Smooth muscle cell (in vitro differentiated cells): ENCODE results near the gene LIN7A. TPM values are rescaled to one million over a fixed set of nuclear protein-coding genes. Genes with fewer than 3 reads are reported as not detected.

Experiments used
- DNase-seq: peaks from one replicate; lab custom pipeline; 2025; ENCODE audit not compliant: unreplicated experiment; lab: John Stamatoyannopoulos, UW
- H2AFZ ChIP-seq: fragments of 200-600 bp; sonication (generic); 2 replicates; pipeline ENCODE4 v1.6.0; 2016; ENCODE audit warnings: antibody characterized with exemption, low read depth, mild to moderate bottlenecking
- H3F3A ChIP-seq: fragments of 200-600 bp; sonication (generic); 2 replicates; pipeline ENCODE4 v1.6.0; 2017; ENCODE audit warnings: antibody characterized with exemption, low read depth
- H3K27ac ChIP-seq: fragments of 200-600 bp; sonication (generic); 2 replicates; pipeline ENCODE4 v1.5.1; 2016; ENCODE audit warnings: low read depth, mild to moderate bottlenecking
- H3K27me3 ChIP-seq: fragments of 200-600 bp; sonication (generic); 2 replicates; pipeline ENCODE4 v1.6.1; 2016; ENCODE audit warnings: low read depth, mild to moderate bottlenecking
- H3K36me3 ChIP-seq: fragments of 200-600 bp; sonication (generic); 2 replicates; pipeline ENCODE4 v1.5.1; 2016; ENCODE audit warnings: low read depth
- H3K4me1 ChIP-seq: fragments of 200-600 bp; sonication (generic); 2 replicates; pipeline ENCODE4 v1.5.1; 2016; ENCODE audit warnings: low read depth
- H3K4me2 ChIP-seq: fragments of 200-600 bp; sonication (generic); 2 replicates; pipeline ENCODE4 v1.6.0; 2016; ENCODE audit warnings: mild to moderate bottlenecking
- H3K4me3 ChIP-seq: fragments of 200-600 bp; sonication (generic); 2 replicates; pipeline ENCODE4 v1.5.1; 2016; ENCODE audit warnings: mild to moderate bottlenecking
- H3K79me2 ChIP-seq: fragments of 200-600 bp; sonication (generic); 2 replicates; pipeline ENCODE4 v1.6.0; 2016; ENCODE audit warnings: low read depth, mild to moderate bottlenecking
- H3K9ac ChIP-seq: fragments of 200-600 bp; sonication (generic); 2 replicates; pipeline ENCODE4 v1.6.0; 2016; ENCODE audit warnings: low read depth
- H3K9me3 ChIP-seq: fragments of 200-600 bp; sonication (generic); replicated peaks from 2 replicates; pipeline ENCODE4 v1.5.1; 2016; ENCODE audit warnings: low read depth
- H4K20me1 ChIP-seq: fragments of 200-600 bp; sonication (generic); 2 replicates; pipeline ENCODE4 v1.6.0; 2016; ENCODE audit warnings: low read depth
- CTCF ChIP-seq: fragments of 200-600 bp; sonication (generic); IDR thresholded peaks from 2 replicates; pipeline ENCODE4 v1.5.1; 2017; ENCODE audit warnings: borderline replicate concordance, mild to moderate bottlenecking, antibody characterized with exemption; ENCODE audit not compliant: insufficient read depth, poor library complexity, severe bottlenecking
- WGBS: methylation state at CpG from one replicate; pipeline ENCODE4 v1.1.7; 2016; ENCODE audit warnings: low lambda C conversion rate; 5-methylcytosine and 5-hydroxymethylcytosine counted together
- polyA plus RNA-seq: library from polyadenylated mRNA; unstranded; fragments of >200 nt; fragmentation: Nextera tagmentation; extraction: Ambion mirVana; gene quantifications from 2 replicates; pipeline ENCODE4 v1.2.1, GENCODE V29; 2016
- total RNA-seq: library from RNA; depleted of rRNA; stranded (reverse); fragments of >200 nt; gene quantifications from 2 replicates; pipeline ENCODE4 v1.2.3, GENCODE V29; 2014

Gene LIN7A
- total and polyA plus RNA-seq, 2 experiments from 2014 or later: 2.0 to 3.2 TPM

GRCh38 chr12:80756875-80757274 is 180.9 kb downstream of the LIN7A start:
- Histone ChIP-seq H4K20me1 (no peaks in the 10 kb centered on the region), H3K4me1 (no peaks in the 10 kb centered on the region), H3F3A (no peaks in the 10 kb centered on the region), H3K79me2 (no peaks in the 10 kb centered on the region), H3K27ac (no peak overlapping the region), H3K9me3 (no peaks in the 10 kb centered on the region), H3K4me2 (no peak overlapping the region), H3K36me3 (no peaks in the 10 kb centered on the region), H3K27me3 (no peaks in the 10 kb centered on the region), H2AFZ (no peak overlapping the region), H3K9ac (no peak overlapping the region), H3K4me3 (no peak overlapping the region)
- 31% methylated on average over 1 of the region's 1 CpG for WGBS
- DNase-seq: no peak
- TF ChIP-seq CTCF: no peak

- Histone ChIP-seq H3K4me1 (no peaks in the 10 kb centered on the region), H2AFZ (no peak overlapping the region), H3K4me2 (no peak overlapping the region), H4K20me1 (no peaks in the 10 kb centered on the region), H3K4me3 (no peak overlapping the region), H3K9me3 (no peaks in the 10 kb centered on the region), H3K36me3 (no peaks in the 10 kb centered on the region), H3F3A (no peaks in the 10 kb centered on the region), H3K79me2 (no peaks in the 10 kb centered on the region), H3K9ac (no peak overlapping the region), H3K27ac (no peak overlapping the region), H3K27me3 (no peaks in the 10 kb centered on the region)
- no peak for DNase-seq
- 68% methylated on average over 3 of the region's 3 CpGs for WGBS
- TF ChIP-seq CTCF: no peak
These were observed 183.5 kb downstream of the LIN7A start for GRCh38 chr12:80754274-80754673.

- no peak overlapping the region for H3K4me2 ChIP-seq
- no peaks in the 10 kb centered on the region for H3F3A ChIP-seq
- no peaks in the 10 kb centered on the region for H3K36me3 ChIP-seq
- no peak overlapping the region for H3K27ac ChIP-seq
- H3K4me1 ChIP-seq: no peaks in the 10 kb centered on the region
- H4K20me1 ChIP-seq: no peaks in the 10 kb centered on the region
- no peaks in the 10 kb centered on the region for H3K79me2 ChIP-seq
- no peak for DNase-seq
- no peak overlapping the region for H2AFZ ChIP-seq
- H3K4me3 ChIP-seq: no peak overlapping the region
- no peaks in the 10 kb centered on the region for H3K27me3 ChIP-seq
- no peak overlapping the region for H3K9ac ChIP-seq
- H3K9me3 ChIP-seq: no peaks in the 10 kb centered on the region
- no peak for TF ChIP-seq CTCF
These were observed 185.3 kb downstream of the LIN7A start for GRCh38 chr12:80752464-80752863.

- H3F3A ChIP-seq: no peaks in the 10 kb centered on the region
- no peaks in the 10 kb centered on the region for H3K36me3 ChIP-seq
- H3K27me3 ChIP-seq: no peaks in the 10 kb centered on the region
- no peak overlapping the region for H3K9ac ChIP-seq
- H3K4me2 ChIP-seq: no peak overlapping the region
- H3K27ac ChIP-seq: no peak overlapping the region
- no peak for TF ChIP-seq CTCF
- no peaks in the 10 kb centered on the region for H3K79me2 ChIP-seq
- no peak overlapping the region for H2AFZ ChIP-seq
- H3K9me3 ChIP-seq: no peaks in the 10 kb centered on the region
- DNase-seq: no peak
- H3K4me1 ChIP-seq: no peaks in the 10 kb centered on the region
- H4K20me1 ChIP-seq: no peaks in the 10 kb centered on the region
- 88% methylated on average over 2 of the region's 2 CpGs for WGBS
- H3K4me3 ChIP-seq: no peak overlapping the region
These were observed 188.3 kb downstream of the LIN7A start for GRCh38 chr12:80749456-80749855.
